SK-N-SH (cell line): ENCODE measurements around the gene CD96.

Experiments used
- CHD2 ChIP-seq: fragments of 150-350 bp; IDR thresholded peaks from 2 replicates; pipeline ENCODE4 v1.6.1; 2018; ENCODE audit warnings: low read length; ENCODE audit not compliant: partially characterized antibody
- EP300 ChIP-seq, 2 experiments: IDR thresholded peaks; 2 replicates each; pipeline versions ENCODE4 v1.4.0 to v1.6.1; 2012; ENCODE audit warnings: borderline replicate concordance in 1 of 2, low read depth in 1 of 2, low read length in 1 of 2
- NRF1 ChIP-seq: IDR thresholded peaks from 2 replicates; pipeline ENCODE4 v1.6.1; 2012; ENCODE audit warnings: low read depth, mild to moderate bottlenecking, low read length
- RFX5 ChIP-seq: IDR thresholded peaks from 2 replicates; pipeline ENCODE4 v1.6.1; 2012; ENCODE audit warnings: mild to moderate bottlenecking, improper control_type of control experiment, low read length
- TF ChIP-seq, protein P1 (sequence below): fragments of 200-600 bp; sonication (generic); IDR thresholded peaks from 2 replicates; pipeline ENCODE4 v1.6.1; 2017; ENCODE audit warnings: antibody characterized with exemption, mild to moderate bottlenecking, moderate library complexity

DNA sequence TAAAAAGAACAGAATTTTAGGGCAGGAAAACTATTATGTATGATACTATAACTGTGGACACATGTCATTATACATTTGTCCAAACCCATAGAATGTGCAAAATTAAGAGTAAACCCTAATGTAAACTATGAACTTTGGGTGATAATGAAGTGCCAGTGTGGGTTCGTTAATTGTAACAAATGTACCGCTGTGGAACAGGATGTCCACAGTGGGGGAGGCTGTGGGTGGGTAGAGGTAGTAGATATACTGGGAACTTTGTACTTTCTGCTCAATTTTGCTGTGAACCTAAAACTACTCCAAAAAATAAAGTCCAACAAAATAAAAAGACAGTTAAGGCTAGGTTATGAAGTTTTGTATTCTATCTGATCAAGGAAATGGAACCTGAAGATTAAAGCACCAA, 24.8 kb downstream of the CD96 start:
- TF ChIP-seq CHD2 (no peak), RFX5 (no peak), NRF1 (no peak), EP300 (IDR thresholded peaks at IDR 0.05; ENCODE audit: borderline replicate concordance in 1 of 2, low read depth in 1 of 2, low read length in 1 of 2) (no peak)
- TF ChIP-seq, protein P1, sequence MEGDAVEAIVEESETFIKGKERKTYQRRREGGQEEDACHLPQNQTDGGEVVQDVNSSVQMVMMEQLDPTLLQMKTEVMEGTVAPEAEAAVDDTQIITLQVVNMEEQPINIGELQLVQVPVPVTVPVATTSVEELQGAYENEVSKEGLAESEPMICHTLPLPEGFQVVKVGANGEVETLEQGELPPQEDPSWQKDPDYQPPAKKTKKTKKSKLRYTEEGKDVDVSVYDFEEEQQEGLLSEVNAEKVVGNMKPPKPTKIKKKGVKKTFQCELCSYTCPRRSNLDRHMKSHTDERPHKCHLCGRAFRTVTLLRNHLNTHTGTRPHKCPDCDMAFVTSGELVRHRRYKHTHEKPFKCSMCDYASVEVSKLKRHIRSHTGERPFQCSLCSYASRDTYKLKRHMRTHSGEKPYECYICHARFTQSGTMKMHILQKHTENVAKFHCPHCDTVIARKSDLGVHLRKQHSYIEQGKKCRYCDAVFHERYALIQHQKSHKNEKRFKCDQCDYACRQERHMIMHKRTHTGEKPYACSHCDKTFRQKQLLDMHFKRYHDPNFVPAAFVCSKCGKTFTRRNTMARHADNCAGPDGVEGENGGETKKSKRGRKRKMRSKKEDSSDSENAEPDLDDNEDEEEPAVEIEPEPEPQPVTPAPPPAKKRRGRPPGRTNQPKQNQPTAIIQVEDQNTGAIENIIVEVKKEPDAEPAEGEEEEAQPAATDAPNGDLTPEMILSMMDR = no peak
